ENCODE measurements around the gene UBASH3A.

UBASH3A gene

GRCh38 chr21:42424914-42425541 lies 21.3 kb downstream of the UBASH3A start:
- DNase-seq (ENCODE audit: low read depth), result no peak
- H3K4me3 ChIP-seq (replicated peaks; ENCODE audit: low read depth, low read length), result no peak overlapping the region
- TF ChIP-seq CTCF (IDR thresholded peaks at IDR 0.05; ENCODE audit: low read length, missing control alignments), result no peak

- TF ChIP-seq CTCF (IDR thresholded peaks at IDR 0.05; ENCODE audit: low read length, missing control alignments), result no peak
- no peak overlapping the region for H3K4me3 ChIP-seq (replicated peaks; ENCODE audit: low read depth, low read length)
- DNase-seq (ENCODE audit: low read depth), result no peak
These were observed 21.9 kb downstream of the UBASH3A start for GRCh38 chr21:42425591-42425990.

- no peak for DNase-seq (ENCODE audit: low read depth)
- TF ChIP-seq CTCF (IDR thresholded peaks at IDR 0.05; ENCODE audit: low read length, missing control alignments), result no peak
- no peak overlapping the region for H3K4me3 ChIP-seq (replicated peaks; ENCODE audit: low read depth, low read length)
These were observed 22.7 kb downstream of the UBASH3A start for GRCh38 chr21:42426424-42426823.

- H3K4me3 ChIP-seq (replicated peaks; ENCODE audit: low read depth, low read length), result no peak overlapping the region
- DNase-seq (ENCODE audit: low read depth), result no peak
- TF ChIP-seq CTCF (IDR thresholded peaks at IDR 0.05; ENCODE audit: low read length, missing control alignments), result no peak
These were observed 23.3 kb downstream of the UBASH3A start for GRCh38 chr21:42426876-42427480.

- no peak overlapping the region for H3K4me3 ChIP-seq (replicated peaks; ENCODE audit: low read depth, low read length)
- no peak for TF ChIP-seq CTCF (IDR thresholded peaks at IDR 0.05; ENCODE audit: low read length, missing control alignments)
- no peak for DNase-seq (ENCODE audit: low read depth)
These were observed 24.2 kb downstream of the UBASH3A start for GRCh38 chr21:42427809-42428419.

GRCh38 chr21:42429021-42429420 lies 25.3 kb downstream of the UBASH3A start:
- no peak for TF ChIP-seq CTCF (IDR thresholded peaks at IDR 0.05; ENCODE audit: low read length, missing control alignments)
- H3K4me3 ChIP-seq (replicated peaks; ENCODE audit: low read depth, low read length), result no peak overlapping the region
- no peak for DNase-seq (ENCODE audit: low read depth)

Data from fibroblast of pulmonary artery (primary cell).